Peyer's patch (tissue), 4 donors: ENCODE measurements around the gene AQP10.

Source experiments
- POLR2A ChIP-seq, 2 donors: fragments of 450-650 bp; IDR thresholded peaks; one replicate each; pipeline ENCODE4 v1.5.1; 2017; ENCODE audit warnings: antibody characterized with exemption in 2 of 2, mild to moderate bottlenecking in 2 of 2, moderate library complexity in 2 of 2
- TF ChIP-seq, protein P1 (sequence below), 6 experiments: fragments of 450-650 bp in 4 of 6; fragments of 200-600 bp in 2 of 6; sonication (generic) in 1 of 6; IDR thresholded peaks; one replicate each; pipeline ENCODE4 v1.5.1; 2017 to 2019; ENCODE audit warnings: antibody characterized with exemption in 6 of 6, mild to moderate bottlenecking in 3 of 6, moderate library complexity in 1 of 6

DNA sequence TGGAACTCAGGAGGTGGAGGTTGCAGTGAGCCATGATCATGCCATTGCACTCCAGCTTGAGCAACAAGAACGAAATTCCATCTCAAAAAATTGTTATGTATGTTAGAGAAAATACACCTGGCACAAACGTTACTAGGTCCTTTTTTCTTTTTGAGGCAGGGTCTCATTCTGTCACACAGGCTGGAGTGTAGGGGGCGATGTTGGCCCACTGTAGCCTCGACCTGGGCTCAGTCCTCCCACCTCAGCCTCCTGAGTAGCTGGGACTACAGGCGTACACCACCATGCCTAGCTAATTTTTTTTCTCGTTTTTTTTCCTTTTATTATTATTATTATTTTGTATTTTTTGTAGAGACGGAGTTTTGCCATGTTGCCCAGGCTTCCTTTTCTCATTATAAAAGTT, 44.1 kb upstream of the AQP10 start:
- TF ChIP-seq, protein P1, sequence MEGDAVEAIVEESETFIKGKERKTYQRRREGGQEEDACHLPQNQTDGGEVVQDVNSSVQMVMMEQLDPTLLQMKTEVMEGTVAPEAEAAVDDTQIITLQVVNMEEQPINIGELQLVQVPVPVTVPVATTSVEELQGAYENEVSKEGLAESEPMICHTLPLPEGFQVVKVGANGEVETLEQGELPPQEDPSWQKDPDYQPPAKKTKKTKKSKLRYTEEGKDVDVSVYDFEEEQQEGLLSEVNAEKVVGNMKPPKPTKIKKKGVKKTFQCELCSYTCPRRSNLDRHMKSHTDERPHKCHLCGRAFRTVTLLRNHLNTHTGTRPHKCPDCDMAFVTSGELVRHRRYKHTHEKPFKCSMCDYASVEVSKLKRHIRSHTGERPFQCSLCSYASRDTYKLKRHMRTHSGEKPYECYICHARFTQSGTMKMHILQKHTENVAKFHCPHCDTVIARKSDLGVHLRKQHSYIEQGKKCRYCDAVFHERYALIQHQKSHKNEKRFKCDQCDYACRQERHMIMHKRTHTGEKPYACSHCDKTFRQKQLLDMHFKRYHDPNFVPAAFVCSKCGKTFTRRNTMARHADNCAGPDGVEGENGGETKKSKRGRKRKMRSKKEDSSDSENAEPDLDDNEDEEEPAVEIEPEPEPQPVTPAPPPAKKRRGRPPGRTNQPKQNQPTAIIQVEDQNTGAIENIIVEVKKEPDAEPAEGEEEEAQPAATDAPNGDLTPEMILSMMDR (IDR thresholded peaks at IDR 0.05) = peak in 3 of 6 experiments; percentile 6 to 26 (median 20)
- no peak for TF ChIP-seq POLR2A (IDR thresholded peaks at IDR 0.05)
